H1 (cell line): ENCODE data around the gene MRPL4. TPM values are rescaled to one million over a fixed set of nuclear protein-coding genes. Genes with fewer than 3 reads are reported as not detected.

Source experiments
- BACH1 ChIP-seq: IDR thresholded peaks from 2 replicates; pipeline ENCODE4 v1.6.1; 2012; ENCODE audit warnings: low read length, improper control_type of control experiment
- KDM4A ChIP-seq: IDR thresholded peaks from one replicate; pipeline ENCODE4 v1.7.1; 2012; ENCODE audit warnings: low read depth, mild to moderate bottlenecking, moderate library complexity, low read length, inconsistent platforms; ENCODE audit not compliant: severe bottlenecking
- MAFK ChIP-seq: IDR thresholded peaks from 2 replicates; pipeline ENCODE4 v1.6.1; 2012; ENCODE audit warnings: low read depth, mild to moderate bottlenecking, improper control_type of control experiment, low read length
- SIN3A ChIP-seq, 2 experiments: IDR thresholded peaks in 1 of 2; conservative IDR thresholded peaks in 1 of 2; 2 replicates each; pipeline ENCODE4 v1.6.1; 2011 to 2012; ENCODE audit warnings: low read length in 2 of 2, improper control_type of control experiment in 1 of 2, low read depth in 1 of 2, mild to moderate bottlenecking in 1 of 2
- polyA plus RNA-seq, 7 experiments: library from polyadenylated mRNA; depleted of rRNA in 3 of 7; stranded (reverse) in 5 of 7; unstranded in 2 of 7; fragments of >200 nt in 5 of 7; fragments of 200-250 nt in 2 of 7; gene quantifications; 1 replicate in 5 of 7; 2 replicates in 1 of 7; 4 replicates in 1 of 7; pipeline versions ENCODE4 v1.2.1 to v1.2.3, GENCODE V29; 2011 to 2013; ENCODE audit warnings: missing spikeins in 2 of 7, mixed read lengths in 2 of 7
- total RNA-seq: library from RNA; stranded (reverse); fragmentation: NEBNext Ultra II Directional; extraction: Animal tissue kit (Norgen Biotek cat#: 25700); gene quantifications from 2 replicates; pipeline ENCODE4 v1.2.1, GENCODE V29; 2021
- TF ChIP-seq, protein P1 (sequence below), 3 experiments: IDR thresholded peaks; 1 replicate in 2 of 3; 2 replicates in 1 of 3; pipeline versions ENCODE4 v1.5.1 to v1.6.1; 2011; ENCODE audit warnings: low read length in 3 of 3, mild to moderate bottlenecking in 3 of 3, inconsistent platforms in 2 of 3, low read depth in 1 of 3, moderate library complexity in 1 of 3; ENCODE audit not compliant: insufficient read depth in 1 of 3; ENCODE audit errors: control extremely low read depth in 1 of 3

The MRPL4 gene
- total and polyA plus RNA-seq, 2 of the 8 experiments (the other 6 are each of a cell fraction or from before 2014, with no cell fraction given), result 82.3 to 187 TPM

DNA sequence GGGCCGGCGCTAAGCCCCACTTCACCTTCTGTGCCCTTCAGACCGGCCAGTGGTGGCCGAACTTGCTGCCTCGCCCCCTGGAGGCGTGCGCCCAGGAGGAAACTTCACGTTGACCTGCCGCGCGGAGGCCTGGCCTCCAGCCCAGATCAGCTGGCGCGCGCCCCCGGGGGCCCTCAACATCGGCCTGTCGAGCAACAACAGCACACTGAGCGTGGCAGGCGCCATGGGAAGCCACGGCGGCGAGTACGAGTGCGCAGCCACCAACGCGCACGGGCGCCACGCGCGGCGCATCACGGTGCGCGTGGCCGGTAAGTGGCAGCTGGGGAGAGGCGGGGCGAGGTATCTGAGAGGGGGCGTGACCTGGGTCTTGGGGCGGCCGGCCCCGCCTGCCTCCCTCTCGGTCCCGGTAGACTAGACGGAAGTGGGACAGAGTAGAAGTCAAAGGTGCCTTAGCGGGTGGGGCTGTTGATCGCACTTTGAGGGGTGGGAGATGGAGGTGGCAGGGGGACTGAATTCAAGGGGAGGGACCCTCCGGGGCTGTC is 43.4 kb downstream of the MRPL4 start (continued):
- TF ChIP-seq, protein P1, sequence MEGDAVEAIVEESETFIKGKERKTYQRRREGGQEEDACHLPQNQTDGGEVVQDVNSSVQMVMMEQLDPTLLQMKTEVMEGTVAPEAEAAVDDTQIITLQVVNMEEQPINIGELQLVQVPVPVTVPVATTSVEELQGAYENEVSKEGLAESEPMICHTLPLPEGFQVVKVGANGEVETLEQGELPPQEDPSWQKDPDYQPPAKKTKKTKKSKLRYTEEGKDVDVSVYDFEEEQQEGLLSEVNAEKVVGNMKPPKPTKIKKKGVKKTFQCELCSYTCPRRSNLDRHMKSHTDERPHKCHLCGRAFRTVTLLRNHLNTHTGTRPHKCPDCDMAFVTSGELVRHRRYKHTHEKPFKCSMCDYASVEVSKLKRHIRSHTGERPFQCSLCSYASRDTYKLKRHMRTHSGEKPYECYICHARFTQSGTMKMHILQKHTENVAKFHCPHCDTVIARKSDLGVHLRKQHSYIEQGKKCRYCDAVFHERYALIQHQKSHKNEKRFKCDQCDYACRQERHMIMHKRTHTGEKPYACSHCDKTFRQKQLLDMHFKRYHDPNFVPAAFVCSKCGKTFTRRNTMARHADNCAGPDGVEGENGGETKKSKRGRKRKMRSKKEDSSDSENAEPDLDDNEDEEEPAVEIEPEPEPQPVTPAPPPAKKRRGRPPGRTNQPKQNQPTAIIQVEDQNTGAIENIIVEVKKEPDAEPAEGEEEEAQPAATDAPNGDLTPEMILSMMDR (IDR thresholded peaks at IDR 0.05; ENCODE audit: control extremely low read depth in 1 of 3, insufficient read depth in 1 of 3, low read depth in 1 of 3, low read length in 3 of 3), result peak in 2 of 3 experiments; percentile 16 to 28; a peak in 3 of 4 replicates
- TF ChIP-seq BACH1 (peak; percentile 64; the same call in 1 of the 2 replicates), KDM4A (peak; percentile 11), SIN3A (conservative IDR thresholded peaks at IDR 0.05 in 1 of 2, IDR thresholded peaks at IDR 0.05 in 1 of 2; ENCODE audit: low read depth in 1 of 2, low read length in 2 of 2) (peak; percentile 29 to 56; a peak in 1 of 4 replicates), MAFK (no peak)
- TF ChIP-seq, all 59 proteins: peak for 9
